T-cell (primary cell): ENCODE measurements around the gene LMX1B. TPM values are rescaled to one million over a fixed set of nuclear protein-coding genes. Genes with fewer than 3 reads are reported as not detected.
"Not testable (repeated sequence)": the region's sequence is repeated elsewhere in the genome, so short reads cannot be mapped to it uniquely, and the experiment has no call there.

ENCODE experiments used
- ATAC-seq, 4 experiments: fragments of 200-7000 bp in 3 of 4; fragments of 150-1000 bp in 1 of 4; cut with Tn5 transposase; replicated peaks in 1 of 4; 1 replicate in 3 of 4; 2 replicates in 1 of 4; pipeline ENCODE4 v1.10.0; 2021; ENCODE audit warnings: moderate library complexity in 3 of 4, mild to moderate bottlenecking in 2 of 4, moderate number of reproducible peaks in 1 of 4
- CTCF ChIA-PET, 2 donors: fragments of 300-600 bp; sonication (Branson Sonifier 250); formaldehyde crosslinking; loops; one replicate each; lab custom pipeline; 2022; ENCODE audit warnings: antibody characterized with exemption in 2 of 2; lab: Charles Lee
- POLR2A ChIA-PET, 2 donors: fragments of 300-600 bp; sonication (Branson Sonifier 250); formaldehyde crosslinking; loops; one replicate each; lab custom pipeline; 2022; ENCODE audit warnings: antibody characterized with exemption in 2 of 2; lab: Charles Lee
- DNase-seq, 35 experiments: peaks; one replicate each; pipeline versions ENCODE4 v3.0.0 to v3.0.0-alpha.2; 2013 to 2023
- H3K27ac ChIP-seq: one replicate; pipeline ENCODE4 v1.5.1; 2013; ENCODE audit warnings: low read length
- H3K27me3 ChIP-seq, 2 experiments: replicated peaks in 1 of 2; 1 replicate in 1 of 2; 2 replicates in 1 of 2; pipeline versions ENCODE4 v1.6.1 to v1.7.0; 2013; ENCODE audit warnings: low read length in 1 of 2, mixed read lengths in 1 of 2; ENCODE audit not compliant: control insufficient read depth in 2 of 2, insufficient read depth in 2 of 2; ENCODE audit errors: extremely low read depth in 1 of 2
- H3K36me3 ChIP-seq, 2 donors: 1 replicate in 1 of 2; 2 replicates in 1 of 2; pipeline versions ENCODE4 v1.6.1 to v1.7.0; 2013; ENCODE audit warnings: low read length in 1 of 2; ENCODE audit not compliant: control insufficient read depth in 2 of 2, insufficient read depth in 1 of 2; ENCODE audit errors: extremely low read depth in 1 of 2
- H3K4me1 ChIP-seq, 2 experiments: 1 replicate in 1 of 2; 2 replicates in 1 of 2; pipeline versions ENCODE4 v1.6.1 to v1.7.0; 2013; ENCODE audit warnings: low read length in 2 of 2, mixed read lengths in 1 of 2; ENCODE audit not compliant: insufficient read depth in 2 of 2, control insufficient read depth in 1 of 2; ENCODE audit errors: extremely low read depth in 1 of 2
- H3K4me3 ChIP-seq, 2 donors: 1 replicate in 1 of 2; 2 replicates in 1 of 2; pipeline versions ENCODE4 v1.5.1 to v1.7.0; 2013; ENCODE audit warnings: mild to moderate bottlenecking in 2 of 2, low read length in 1 of 2, moderate library complexity in 1 of 2; ENCODE audit not compliant: control insufficient read depth in 1 of 2; ENCODE audit errors: extremely low read depth in 1 of 2
- H3K9me3 ChIP-seq: 2 replicates; pipeline ENCODE4 v1.7.0; 2013
- H3K27ac Mint-ChIP-seq, 2 donors: one replicate each; pipeline ENCODE4 v1.8.0; 2020 to 2021; ENCODE audit warnings: mild to moderate bottlenecking in 2 of 2, mixed read lengths in 2 of 2
- H3K27me3 Mint-ChIP-seq, 2 donors: one replicate each; pipeline ENCODE4 v1.8.0; 2021 to 2022; ENCODE audit warnings: mixed read lengths in 2 of 2
- H3K36me3 Mint-ChIP-seq: one replicate; pipeline ENCODE4 v1.8.0; 2021; ENCODE audit warnings: mixed read lengths
- H3K4me1 Mint-ChIP-seq, 3 donors: one replicate each; pipeline ENCODE4 v1.8.0; 2020 to 2022; ENCODE audit warnings: mixed read lengths in 3 of 3, mild to moderate bottlenecking in 1 of 3
- H3K4me3 Mint-ChIP-seq, 3 donors: one replicate each; pipeline ENCODE4 v1.8.0; 2020 to 2022; ENCODE audit warnings: mild to moderate bottlenecking in 3 of 3, mixed read lengths in 3 of 3, moderate library complexity in 3 of 3
- H3K9me3 Mint-ChIP-seq, 3 donors: one replicate each; pipeline ENCODE4 v1.8.0; 2020 to 2022; ENCODE audit warnings: mixed read lengths in 3 of 3
- WGBS: methylation state at CpG from one replicate; pipeline ENCODE4 v1.1.5; 2013; ENCODE audit warnings: missing lambda C conversion rate; ENCODE audit not compliant: insufficient coverage; 5-methylcytosine and 5-hydroxymethylcytosine counted together
- total RNA-seq, 35 experiments: library from RNA in 6 of 35; stranded (reverse) in 6 of 35; fragments of 120-200 nt in 1 of 35; gene quantifications; one replicate each; pipeline versions ENCODE4 v1.2.1 to v1.2.4 and lab custom pipeline; 2013 to 2026

LMX1B gene
- total RNA-seq, 5 donors from 2014 or later (not counting 1 experiment from before 2014, with no cell fraction given), result not detected

DNA sequence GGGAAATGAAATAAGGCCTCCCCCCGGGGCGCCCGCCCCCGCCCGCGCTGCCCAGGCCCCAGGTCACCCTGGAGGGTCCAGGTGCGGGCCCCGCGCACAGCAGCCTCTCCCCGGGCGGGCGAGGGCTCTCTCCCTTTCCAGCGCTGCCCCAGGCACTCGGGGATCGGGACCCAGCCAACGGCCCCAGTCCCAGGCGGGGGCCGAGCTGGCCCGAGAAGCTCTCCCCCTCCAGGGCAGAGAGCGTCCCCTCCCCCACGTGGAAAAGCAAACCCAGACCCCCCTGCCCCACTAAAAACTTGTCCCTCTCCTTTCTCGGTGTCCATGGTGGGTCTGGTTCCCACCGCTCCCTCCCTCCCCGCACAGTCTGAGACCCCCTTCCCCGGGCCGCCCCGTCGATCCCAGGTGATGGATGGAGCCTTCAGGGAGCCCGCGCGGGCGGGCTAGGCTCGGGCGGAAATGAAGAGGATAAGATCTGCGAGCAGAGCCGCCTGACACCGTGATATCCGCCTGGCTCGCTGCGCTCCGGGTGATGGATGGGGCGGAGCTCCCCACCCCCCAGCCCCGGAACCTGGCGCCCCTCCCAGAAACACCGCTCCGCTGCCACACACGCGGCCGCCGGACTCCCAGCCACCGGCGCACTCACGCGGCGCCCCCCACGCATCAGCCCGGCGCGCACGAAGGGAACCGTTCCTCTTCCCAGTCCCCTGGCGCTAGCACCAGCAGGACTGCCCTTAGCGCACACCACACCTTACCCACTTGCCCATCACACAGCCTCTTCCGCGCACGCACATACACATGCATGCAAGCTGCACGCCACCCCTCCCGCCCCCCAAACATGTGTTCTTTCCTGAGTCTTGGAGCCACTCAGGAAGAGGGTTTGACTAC is 109.4 kb downstream of the LMX1B start:
- Histone ChIP-seq H3K36me3 (no peaks in the 10 kb centered on the region), H3K27me3 (no peaks in the 10 kb centered on the region), H3K9me3 (no peaks in the 10 kb centered on the region), H3K4me3 (peak overlapping the region; percentile 73 to 92), H3K27ac (peak overlapping the region; percentile 99), H3K4me1 (peaks cover 27 to 50% of the 10 kb centered on the region in 2 experiments)
- H3K4me3 Mint-ChIP-seq, result peak overlapping the region; percentile 86 to 90 (median 87)
- DNase-seq (peak; percentile 46 to 88 (median 67)), ATAC-seq (peak; percentile 71 to 81 (median 78))
- no peaks in the 10 kb centered on the region for H3K9me3 Mint-ChIP-seq
- H3K27ac Mint-ChIP-seq, result peak overlapping the region; percentile 94 to 96
- H3K4me1 Mint-ChIP-seq, result peaks cover 40 to 48% (median 45%) of the 10 kb centered on the region in 3 donors
- H3K36me3 Mint-ChIP-seq, result no peaks in the 10 kb centered on the region
- H3K27me3 Mint-ChIP-seq, result no peaks in the 10 kb centered on the region
- ChIA-PET CTCF (interaction anchor here in 1 of 2 donors (1.0 kb wide), 1 partner anchor 16 kb away, joined by 4 read pairs; no protein-coding TSS in a partner anchor), POLR2A (interaction anchor here in 1 of 2 donors (0.6 to 0.7 kb wide), 3 partner anchors 16 to 1482 kb away, joined by 3 to 8 read pairs (median 3); partner anchors contain the start of gene ZBTB43)
- WGBS, result 1% methylated on average over 58 of the region's 68 CpGs

DNA sequence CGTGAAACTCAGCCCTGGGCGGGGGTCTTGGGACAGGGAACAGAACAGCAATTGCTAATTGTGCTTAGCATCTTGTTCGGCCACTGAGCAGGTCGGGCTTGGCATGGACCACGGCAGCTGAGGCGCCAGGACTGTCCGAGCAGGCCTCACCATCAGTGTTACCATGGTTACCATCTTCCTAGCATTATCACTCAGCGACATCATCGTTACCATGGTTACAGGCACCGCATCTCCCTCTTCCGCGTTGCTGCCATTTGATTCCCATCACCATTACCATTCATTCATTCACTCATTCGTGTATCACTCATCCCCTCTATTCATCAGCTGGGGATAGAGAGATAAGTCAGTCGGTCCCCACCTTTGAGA is 110.1 kb downstream of the LMX1B start:
- H3K36me3 Mint-ChIP-seq, result no peaks in the 10 kb centered on the region
- no peaks in the 10 kb centered on the region for H3K9me3 ChIP-seq
- no peaks in the 10 kb centered on the region for H3K27me3 Mint-ChIP-seq
- H3K4me1 ChIP-seq, result peaks cover 27 to 47% of the 10 kb centered on the region in 2 experiments
- H3K4me1 Mint-ChIP-seq, result peaks cover 40 to 42% (median 42%) of the 10 kb centered on the region in 3 donors
- no peaks in the 10 kb centered on the region for H3K9me3 Mint-ChIP-seq
- DNase-seq (peak in 1 of 35 experiments; percentile 43), ATAC-seq (no peak)
- WGBS, result 58% methylated on average over 7 of the region's 14 CpGs
- peak overlapping the region; percentile 86 to 90 (median 87) for H3K4me3 Mint-ChIP-seq
- no peaks in the 10 kb centered on the region for H3K36me3 ChIP-seq
- peak overlapping the region; percentile 94 to 96 for H3K27ac Mint-ChIP-seq
- no peaks in the 10 kb centered on the region for H3K27me3 ChIP-seq
- H3K4me3 ChIP-seq, result peak overlapping the region in 1 of 2 donors; percentile 92
- H3K27ac ChIP-seq, result peak overlapping the region; percentile 66
- POLR2A ChIA-PET, result interaction anchor here in 1 of 2 donors (0.7 kb wide), 1 partner anchor 17 kb away, joined by 3 read pairs; no protein-coding TSS in a partner anchor
- CTCF ChIA-PET, result interaction anchor here in 1 of 2 donors (1.0 to 1.1 kb wide), 2 partner anchors 17 kb away, joined by 3 to 4 read pairs; no protein-coding TSS in a partner anchor

DNA sequence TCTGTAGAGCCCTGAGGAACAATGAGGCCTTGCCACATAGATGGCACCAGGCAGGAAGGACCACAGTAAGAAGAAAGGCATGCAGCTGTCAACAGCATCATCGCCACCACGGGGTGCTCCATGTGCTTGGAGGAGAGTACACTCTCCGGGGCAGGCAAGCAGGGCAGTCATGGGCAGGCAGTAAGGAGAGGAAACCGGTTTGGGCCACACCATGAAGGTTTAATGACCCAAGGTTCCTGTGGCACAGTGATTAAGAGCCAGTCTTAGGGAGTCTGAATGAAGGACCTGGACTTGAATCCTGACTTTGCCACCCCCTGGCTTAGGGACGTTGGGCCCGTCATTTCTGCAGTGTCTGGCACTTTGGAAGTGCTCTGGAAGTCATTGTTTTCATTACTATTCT is 110.5 kb downstream of the LMX1B start:
- H3K27me3 ChIP-seq, result no peaks in the 10 kb centered on the region
- H3K36me3 ChIP-seq, result no peaks in the 10 kb centered on the region
- DNase-seq (no peak), ATAC-seq (no peak)
- H3K9me3 ChIP-seq, result no peaks in the 10 kb centered on the region
- Mint-ChIP-seq H3K9me3 (no peaks in the 10 kb centered on the region), H3K4me3 (peak overlapping the region; percentile 86 to 90 (median 87)), H3K27me3 (no peaks in the 10 kb centered on the region), H3K36me3 (no peaks in the 10 kb centered on the region), H3K4me1 (peaks cover 37 to 38% (median 37%) of the 10 kb centered on the region in 3 donors), H3K27ac (peak overlapping the region; percentile 94 to 96)
- peak overlapping the region; percentile 66 for H3K27ac ChIP-seq
- no peak overlapping the region for H3K4me3 ChIP-seq
- CTCF ChIA-PET, result interaction anchor here in 1 of 2 donors (1.1 kb wide), 1 partner anchor 18 kb away, joined by 3 read pairs; no protein-coding TSS in a partner anchor
- 88% methylated on average over 4 of the region's 6 CpGs for WGBS
- POLR2A ChIA-PET, result no interaction called here
- H3K4me1 ChIP-seq, result peaks cover 26 to 42% of the 10 kb centered on the region in 2 experiments

DNA sequence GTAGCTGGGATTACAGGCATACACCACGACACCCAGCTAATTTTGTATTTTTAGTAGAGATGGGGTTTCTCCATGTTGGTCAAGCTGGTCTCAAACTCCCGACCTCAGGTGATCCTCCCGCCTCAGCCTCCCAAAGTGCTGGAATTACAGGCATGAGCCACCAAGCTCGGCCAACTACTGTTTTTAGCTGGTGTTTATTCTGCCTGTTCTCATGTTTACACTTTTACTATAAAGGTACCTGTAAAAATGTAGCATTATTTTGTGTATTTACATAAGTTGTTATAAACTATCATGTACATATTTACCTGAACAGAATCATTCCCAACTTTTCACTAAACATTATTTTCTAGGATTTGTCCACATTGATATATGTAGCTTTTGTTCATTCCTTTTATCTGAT is 111.8 kb downstream of the LMX1B start:
- H3K27me3 Mint-ChIP-seq, H3K27ac ChIP-seq, H3K9me3 ChIP-seq, ATAC-seq, H3K4me3 ChIP-seq, H3K27ac Mint-ChIP-seq, H3K36me3 ChIP-seq, POLR2A ChIA-PET, H3K36me3 Mint-ChIP-seq, DNase-seq, H3K4me3 Mint-ChIP-seq, H3K9me3 Mint-ChIP-seq, H3K27me3 ChIP-seq: not testable (repeated sequence)
- H3K4me1 ChIP-seq, result peaks cover 17 to 30% of the 10 kb centered on the region in 2 experiments
- peaks cover 25% of the 10 kb centered on the region in 3 donors for H3K4me1 Mint-ChIP-seq
- CTCF ChIA-PET, result interaction anchor here in 1 of 2 donors (1.8 kb wide), 1 partner anchor 19 kb away, joined by 6 read pairs; no protein-coding TSS in a partner anchor
- WGBS, result no CpG with 5 or more reads among the region's 4 CpGs

DNA sequence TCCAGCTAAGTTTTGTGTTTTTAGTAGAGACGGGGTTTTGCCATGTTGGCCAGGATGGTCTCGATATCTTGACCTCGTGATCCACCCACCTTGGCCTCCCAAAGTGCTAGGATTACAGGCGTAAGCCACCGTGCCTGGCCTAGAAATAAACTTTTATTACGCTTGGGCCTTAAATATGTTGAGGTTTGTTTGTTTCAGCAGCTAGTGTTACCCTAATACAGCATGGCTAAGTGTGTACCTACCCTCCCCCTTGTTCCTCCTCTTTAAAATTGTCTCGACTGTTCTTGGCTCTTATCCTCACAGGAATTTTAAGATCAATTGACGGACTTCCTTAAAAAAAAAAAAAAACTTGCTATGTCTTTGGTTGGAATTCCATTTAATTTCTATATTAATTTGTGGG is 114.5 kb downstream of the LMX1B start:
- ATAC-seq, H3K36me3 Mint-ChIP-seq, H3K4me3 Mint-ChIP-seq, H3K27me3 Mint-ChIP-seq, POLR2A ChIA-PET, H3K4me1 Mint-ChIP-seq, H3K9me3 Mint-ChIP-seq, H3K27ac Mint-ChIP-seq, H3K4me3 ChIP-seq, H3K27me3 ChIP-seq, H3K27ac ChIP-seq, H3K4me1 ChIP-seq, DNase-seq, H3K36me3 ChIP-seq, H3K9me3 ChIP-seq: not testable (repeated sequence)
- WGBS, result 94% methylated on average over 3 of the region's 8 CpGs
- CTCF ChIA-PET, result interaction anchor here in 1 of 2 donors (1.7 kb wide), 1 partner anchor 22 kb away, joined by 6 read pairs; no protein-coding TSS in a partner anchor

DNA sequence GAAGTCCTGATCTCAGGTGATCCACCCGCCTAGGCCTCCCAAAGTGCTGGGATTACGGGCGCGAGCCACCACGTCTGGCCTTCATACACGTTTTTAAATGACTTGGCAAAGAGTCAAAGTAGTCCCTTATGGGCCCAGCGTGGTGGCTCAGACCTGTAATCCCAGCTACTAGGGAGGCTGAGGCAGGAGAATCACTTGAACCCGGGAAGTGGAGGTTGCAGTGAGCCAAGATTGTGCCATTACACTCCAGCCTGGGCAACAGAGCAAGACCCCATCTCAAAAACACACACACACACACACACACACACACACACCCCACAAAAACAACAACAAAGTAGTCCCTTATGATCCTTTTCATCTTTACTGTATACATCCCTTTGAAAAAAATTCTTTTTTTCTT is 116.9 kb downstream of the LMX1B start:
- ATAC-seq, result not testable (repeated sequence)

More for the DNA sequence above, 116.9 kb downstream of the LMX1B start:
- POLR2A ChIA-PET, H3K4me1 Mint-ChIP-seq, H3K4me3 Mint-ChIP-seq, H3K36me3 ChIP-seq, DNase-seq, H3K27me3 ChIP-seq, H3K27me3 Mint-ChIP-seq, H3K36me3 Mint-ChIP-seq, H3K27ac Mint-ChIP-seq, H3K4me3 ChIP-seq, H3K27ac ChIP-seq, H3K9me3 ChIP-seq, H3K4me1 ChIP-seq: not testable (repeated sequence)
- CTCF ChIA-PET, result interaction anchor here in 1 of 2 donors (1.2 kb wide), 1 partner anchor 24 kb away, joined by 8 read pairs; no protein-coding TSS in a partner anchor
- peaks cover 0 to 14% (median 5%) of the 10 kb centered on the region in 3 donors for H3K9me3 Mint-ChIP-seq
- 92% methylated on average over 7 of the region's 8 CpGs for WGBS
